GM12878 (cell line): ENCODE data around the gene PLCB4. TPM values are rescaled to one million over a fixed set of nuclear protein-coding genes. Genes with fewer than 3 reads are reported as not detected.

ENCODE experiments used
- ATAC-seq: fragments of 200-7000 bp; cut with Tn5 transposase; 3 replicates; pipeline ENCODE4 v1.9.1; 2020; ENCODE audit warnings: mild to moderate bottlenecking, moderate library complexity
- BruUV-seq: library from RNA; stranded (reverse); fragments of 400-500 nt; replicated peaks from 2 replicates; lab custom pipeline; 2021; lab: Mats Ljungman, UMichigan
- CTCF ChIA-PET: fragments of 300-600 bp; sonication (Branson Sonifier 250); formaldehyde crosslinking; extraction: SDS; loops from one replicate; lab custom pipeline; 2021; ENCODE audit warnings: inconsistent platforms; lab: Yijun Ruan, JAX
- POLR2A ChIA-PET: fragments of 350-600 bp; formaldehyde crosslinking; extraction: SDS; loops from one replicate; lab custom pipeline; 2021; ENCODE audit warnings: inconsistent platforms; lab: Charles Lee
- RAD21 ChIA-PET: fragments of 300-600 bp; sonication (Branson Sonifier 250); formaldehyde crosslinking; loops from one replicate; lab custom pipeline; 2023; ENCODE audit warnings: antibody characterized with exemption; ENCODE audit not compliant: unreplicated experiment; lab: Charles Lee
- SMC1A ChIA-PET: fragments of 300-600 bp; sonication (Branson Sonifier 250); formaldehyde crosslinking; loops from one replicate; lab custom pipeline; 2023; ENCODE audit not compliant: unreplicated experiment, uncharacterized antibody; lab: Charles Lee
- DNase-seq: peaks from one replicate; pipeline ENCODE4 v3.0.0-alpha.2; 2011; ENCODE audit warnings: low read depth, low spot score
- FAIRE-seq: peaks from 3 replicates; lab custom pipeline; 2011; peaks lifted over from hg19 to GRCh38; lab: Jason Lieb, UNC
- H2AFZ ChIP-seq: 2 replicates; pipeline ENCODE4 v1.6.0; 2011; ENCODE audit warnings: low read depth, low read length, control low read depth; ENCODE audit not compliant: control insufficient read depth
- H3K27ac ChIP-seq: 2 replicates; pipeline ENCODE4 v1.5.1; 2011; ENCODE audit warnings: control low read depth; ENCODE audit not compliant: control insufficient read depth, insufficient read depth
- H3K27me3 ChIP-seq, 2 experiments: replicated peaks in 1 of 2; 2 replicates each; pipeline versions ENCODE4 v1.6.0 to v1.6.1; 2011; ENCODE audit warnings: low read length in 1 of 2; ENCODE audit not compliant: control insufficient read depth in 2 of 2, insufficient read depth in 2 of 2
- H3K36me3 ChIP-seq, 2 experiments: 2 replicates each; pipeline ENCODE4 v1.5.1; 2011; ENCODE audit warnings: low read length in 1 of 2; ENCODE audit not compliant: control insufficient read depth in 2 of 2, insufficient read depth in 2 of 2
- H3K4me1 ChIP-seq: 2 replicates; pipeline ENCODE4 v1.6.1; 2011; ENCODE audit warnings: mild to moderate bottlenecking, low read length, moderate library complexity, mixed read lengths; ENCODE audit not compliant: control insufficient read depth, insufficient read depth
- H3K4me2 ChIP-seq: 2 replicates; pipeline ENCODE4 v1.6.0; 2011; ENCODE audit warnings: control low read depth; ENCODE audit not compliant: control insufficient read depth, insufficient read depth
- H3K4me3 ChIP-seq: fragments of 200-600 bp; sonication (generic); 2 replicates; pipeline ENCODE4 v1.5.1; 2016
- H3K79me2 ChIP-seq: 2 replicates; pipeline ENCODE4 v1.6.0; 2011; ENCODE audit warnings: low read length; ENCODE audit not compliant: control insufficient read depth, insufficient read depth
- H3K9ac ChIP-seq: 2 replicates; pipeline ENCODE4 v1.8.0; 2011; ENCODE audit warnings: low read length, control low read depth, mixed read lengths; ENCODE audit not compliant: control insufficient read depth, insufficient read depth
- H3K9me3 ChIP-seq: replicated peaks from 3 replicates; pipeline ENCODE4 v1.5.1; 2011; ENCODE audit warnings: mild to moderate bottlenecking, low read length; ENCODE audit not compliant: control insufficient read depth, insufficient read depth
- H4K20me1 ChIP-seq: 2 replicates; pipeline ENCODE4 v1.6.0; 2011; ENCODE audit not compliant: control insufficient read depth, insufficient read depth
- BRCA1 ChIP-seq: IDR thresholded peaks from 2 replicates; pipeline ENCODE4 v1.6.1; 2011; ENCODE audit warnings: low read depth, low read length, improper control_type of control experiment
- CREB1 ChIP-seq: IDR thresholded peaks from 2 replicates; pipeline ENCODE4 v1.6.1; 2012; ENCODE audit warnings: low read depth, mild to moderate bottlenecking, inconsistent platforms
- DPF2 ChIP-seq: fragments of 450-650 bp; IDR thresholded peaks from 2 replicates; pipeline ENCODE4 v1.6.1; 2017; ENCODE audit warnings: mild to moderate bottlenecking
- HDGF ChIP-seq: fragments of 450-650 bp; IDR thresholded peaks from 2 replicates; pipeline ENCODE4 v1.6.1; 2016; ENCODE audit warnings: antibody characterized with exemption
- IRF5 ChIP-seq: fragments of 450-650 bp; IDR thresholded peaks from 2 replicates; pipeline ENCODE4 v1.6.1; 2017; ENCODE audit warnings: borderline replicate concordance
- LARP7 ChIP-seq: fragments of 450-650 bp; IDR thresholded peaks from 2 replicates; pipeline ENCODE4 v1.6.1; 2017; ENCODE audit warnings: mild to moderate bottlenecking
- NR2C1 ChIP-seq: fragments of 450-650 bp; IDR thresholded peaks from 2 replicates; pipeline ENCODE4 v1.6.1; 2017; ENCODE audit warnings: antibody characterized with exemption, mild to moderate bottlenecking, moderate library complexity
- SUZ12 ChIP-seq: fragments of 200-600 bp; sonication (generic); IDR thresholded peaks from one replicate; pipeline ENCODE4 v1.6.1; 2018; ENCODE audit warnings: antibody characterized with exemption, mild to moderate bottlenecking; ENCODE audit not compliant: unreplicated experiment
- TCF3 ChIP-seq: IDR thresholded peaks from 2 replicates; pipeline ENCODE4 v1.6.1; 2012; ENCODE audit warnings: low read depth, mild to moderate bottlenecking, low read length, borderline replicate concordance; ENCODE audit not compliant: insufficient read depth
- ZBTB33 ChIP-seq: fragments of 450-650 bp; IDR thresholded peaks from 2 replicates; pipeline ENCODE4 v1.6.1; 2017; ENCODE audit warnings: mild to moderate bottlenecking
- ZNF592 ChIP-seq: fragments of 450-650 bp; IDR thresholded peaks from 2 replicates; pipeline ENCODE4 v1.6.1; 2017; ENCODE audit warnings: mild to moderate bottlenecking, moderate library complexity
- WGBS: methylation state at CpG from one replicate; pipeline ENCODE4 v1.1.6; 2016; ENCODE audit warnings: low lambda C conversion rate; ENCODE audit not compliant: insufficient replicate concordance, insufficient coverage; ENCODE audit errors: missing lambda C conversion rate; 5-methylcytosine and 5-hydroxymethylcytosine counted together
- in situ Hi-C: fragments of 300-500 bp; cut with MboI; formaldehyde crosslinking; loops from 9 replicates; pipeline ENCODE4 v1.14.3; 2018; ENCODE audit warnings: mixed read lengths
- intact Hi-C: fragments of 100-400 bp; cut with micrococcal nuclease; formaldehyde crosslinking; loops from one replicate; pipeline ENCODE4 v1.14.2; 2022; ENCODE audit not compliant: unreplicated experiment
- polyA plus RNA-seq, 11 experiments: library from polyadenylated mRNA; depleted of rRNA in 4 of 11; unstranded in 6 of 11; stranded (reverse) in 5 of 11; fragments of >200 nt; fragmentation: Nextera tagmentation in 4 of 11; fragmentation: Illumina TruSeq in 1 of 11; extraction: Ambion mirVana in 4 of 11; extraction: Trizol in 1 of 11; gene quantifications; 1 replicate in 1 of 11; 2 replicates in 10 of 11; pipeline versions ENCODE4 v1.2.1 to v1.2.3, GENCODE V29; 2011 to 2016; ENCODE audit warnings: inconsistent platforms in 2 of 11, missing spikeins in 2 of 11, low read depth in 1 of 11
- total RNA-seq, 4 experiments: library from RNA; depleted of rRNA in 3 of 4; stranded (reverse); fragments of >200 nt in 3 of 4; fragmentation: Illumina TruSeq in 1 of 4; extraction: Trizol in 1 of 4; gene quantifications; 2 replicates each; pipeline versions ENCODE4 v1.2.1 to v1.2.3, GENCODE V29; 2013 to 2021

PLCB4 gene
- total and polyA plus RNA-seq, 10 of the 15 experiments (the other 5 are each of a cell fraction or from before 2014, with no cell fraction given) = not detected

GRCh38 chr20:9128568-9128967 lies 59.7 kb downstream of the PLCB4 start:
- Histone ChIP-seq H3K4me3 (no peak overlapping the region), H2AFZ (no peak overlapping the region), H3K36me3 (no peaks in the 10 kb centered on the region), H3K4me1 (no peaks in the 10 kb centered on the region), H3K4me2 (no peak overlapping the region), H3K27ac (no peak overlapping the region), H4K20me1 (no peaks in the 10 kb centered on the region), H3K27me3 (no peaks in the 10 kb centered on the region), H3K9me3 (no peaks in the 10 kb centered on the region), H3K9ac (no peak overlapping the region), H3K79me2 (no peaks in the 10 kb centered on the region)
- 17% methylated on average over 3 of the region's 3 CpGs for WGBS
- no peak for FAIRE-seq
- TF ChIP-seq TCF3 (no peak), SUZ12 (no peak), ZBTB33 (no peak)
- POLR2A ChIA-PET = no interaction called here
- SMC1A ChIA-PET = no interaction called here
- in situ Hi-C loops (no loop called here), intact Hi-C loops (no loop called here)
- BruUV-seq = no TSS peak
- CTCF ChIA-PET = interaction anchor here (1.2 kb wide), 1 partner anchor 11 kb away, joined by 4 read pairs; no protein-coding TSS in a partner anchor
- DNase-seq = no peak
- ATAC-seq = no peak
- RAD21 ChIA-PET = no interaction called here

GRCh38 chr20:9129756-9130155 lies 60.9 kb downstream of the PLCB4 start:
- H4K20me1 ChIP-seq = no peaks in the 10 kb centered on the region
- in situ Hi-C loops (no loop called here), intact Hi-C loops (no loop called here)
- H3K4me2 ChIP-seq = no peak overlapping the region
- FAIRE-seq = no peak
- H3K9ac ChIP-seq = no peak overlapping the region
- no peak overlapping the region for H3K27ac ChIP-seq
- ChIA-PET POLR2A (no interaction called here), CTCF (interaction anchor here (0.5 to 1.2 kb wide), 2 partner anchors 9 to 275 kb away, joined by 3 read pairs; no protein-coding TSS in a partner anchor), RAD21 (no interaction called here), SMC1A (interaction anchor here (0.6 kb wide), 1 partner anchor 357 kb away, joined by 3 read pairs; no protein-coding TSS in a partner anchor)
- no peaks in the 10 kb centered on the region for H3K9me3 ChIP-seq
- no peak for DNase-seq
- no peak overlapping the region for H2AFZ ChIP-seq
- BruUV-seq = no TSS peak
- WGBS = 0% methylated on average over 3 of the region's 3 CpGs
- no peaks in the 10 kb centered on the region for H3K36me3 ChIP-seq
- no peak overlapping the region for H3K4me3 ChIP-seq
- no peaks in the 10 kb centered on the region for H3K79me2 ChIP-seq
- no peaks in the 10 kb centered on the region for H3K27me3 ChIP-seq
- ATAC-seq = no peak
- H3K4me1 ChIP-seq = no peaks in the 10 kb centered on the region
- no peak for TF ChIP-seq CREB1
- no peak for TF ChIP-seq NR2C1
- TF ChIP-seq HDGF = no peak
- TF ChIP-seq BRCA1 = no peak
- no peak for TF ChIP-seq IRF5
- no peak for TF ChIP-seq ZNF592
- no peak for TF ChIP-seq LARP7
- TF ChIP-seq DPF2 = no peak
